Stimulated activated CD8-positive, alpha-beta memory T cell treated with anti-CD3 and anti-CD28 coated beads, Interleukin-7, amount 100 ng/mL, for 48 hours (primary cell): ENCODE measurements around the gene MECR.

Source experiments
- DNase-seq, 2 donors: peaks; one replicate each; pipeline ENCODE4 v3.0.0-alpha.2; 2020; ENCODE audit warnings: low read depth in 1 of 2; ENCODE audit errors: extremely low read depth in 1 of 2

Gene MECR

GRCh38 chr1:29256394-29256793 is 25.7 kb upstream of the MECR start:
- DNase-seq = no peak

GRCh38 chr1:29255134-29255666 is 24.5 kb upstream of the MECR start:
- no peak for DNase-seq

- no peak for DNase-seq
These were observed 23.6 kb upstream of the MECR start for GRCh38 chr1:29254346-29254745.

GRCh38 chr1:29253180-29253579 is 22.4 kb upstream of the MECR start:
- no peak for DNase-seq

- DNase-seq = no peak
These were observed 20.7 kb upstream of the MECR start for GRCh38 chr1:29251164-29252124.

GRCh38 chr1:29249951-29250581 is 19.3 kb upstream of the MECR start:
- no peak for DNase-seq

GRCh38 chr1:29249170-29249691 is 18.5 kb upstream of the MECR start:
- no peak for DNase-seq

- DNase-seq = no peak
These were observed 17.7 kb upstream of the MECR start for GRCh38 chr1:29248409-29248808.

- DNase-seq = no peak
These were observed 17.0 kb upstream of the MECR start for GRCh38 chr1:29247571-29248273.

GRCh38 chr1:29247044-29247443 is 16.3 kb upstream of the MECR start:
- DNase-seq = no peak

- no peak for DNase-seq
These were observed 15.1 kb upstream of the MECR start for GRCh38 chr1:29245876-29246275.

GRCh38 chr1:29245261-29245660 is 14.5 kb upstream of the MECR start:
- no peak for DNase-seq

- no peak for DNase-seq
These were observed 13.1 kb upstream of the MECR start for GRCh38 chr1:29243871-29244200.

- DNase-seq = no peak
These were observed 12.5 kb upstream of the MECR start for GRCh38 chr1:29243023-29243870.

GRCh38 chr1:29240986-29241385 is 10.3 kb upstream of the MECR start:
- no peak for DNase-seq

- no peak for DNase-seq
These were observed 9.7 kb upstream of the MECR start for GRCh38 chr1:29240400-29240837.

- no peak for DNase-seq
These were observed 8.4 kb upstream of the MECR start for GRCh38 chr1:29239142-29239541.

GRCh38 chr1:29238620-29239002 is 7.9 kb upstream of the MECR start:
- DNase-seq = no peak

- DNase-seq = no peak
These were observed 7.3 kb upstream of the MECR start for GRCh38 chr1:29237852-29238619.
